Body of pancreas (tissue), 4 donors: ENCODE data around the gene TBX4.

ENCODE experiments used
- POLR2A ChIP-seq, 3 donors: fragments of 450-650 bp; IDR thresholded peaks; one replicate each; pipeline ENCODE4 v1.6.1; 2016; ENCODE audit warnings: antibody characterized with exemption in 3 of 3, mild to moderate bottlenecking in 2 of 3
- TF ChIP-seq, protein P1 (sequence below), 7 experiments: fragments of 450-650 bp in 4 of 7; fragments of 200-600 bp in 3 of 7; sonication (generic) in 3 of 7; IDR thresholded peaks; one replicate each; pipeline ENCODE4 v1.5.1; 2016 to 2019; ENCODE audit warnings: antibody characterized with exemption in 7 of 7

DNA sequence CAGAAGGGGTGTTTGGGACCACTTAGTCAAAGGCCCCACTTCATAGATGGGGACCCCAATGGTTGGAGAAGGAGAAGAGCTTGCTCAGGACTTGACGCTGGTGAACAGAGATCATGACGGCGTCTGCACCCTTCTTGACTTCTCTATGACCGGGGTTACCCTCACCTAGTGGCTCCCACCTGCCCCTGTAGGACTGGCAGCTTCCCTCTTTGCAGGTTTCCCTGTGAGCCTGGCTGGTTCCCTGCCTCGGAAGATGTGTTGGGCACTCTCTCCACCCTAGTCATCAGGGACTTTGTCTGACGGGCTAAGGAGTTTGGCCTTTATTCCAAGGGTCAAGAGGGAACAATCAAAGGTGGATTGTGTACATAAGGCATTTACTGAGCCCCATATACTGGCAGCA, 22.7 kb downstream of the TBX4 start:
- TF ChIP-seq, protein P1, sequence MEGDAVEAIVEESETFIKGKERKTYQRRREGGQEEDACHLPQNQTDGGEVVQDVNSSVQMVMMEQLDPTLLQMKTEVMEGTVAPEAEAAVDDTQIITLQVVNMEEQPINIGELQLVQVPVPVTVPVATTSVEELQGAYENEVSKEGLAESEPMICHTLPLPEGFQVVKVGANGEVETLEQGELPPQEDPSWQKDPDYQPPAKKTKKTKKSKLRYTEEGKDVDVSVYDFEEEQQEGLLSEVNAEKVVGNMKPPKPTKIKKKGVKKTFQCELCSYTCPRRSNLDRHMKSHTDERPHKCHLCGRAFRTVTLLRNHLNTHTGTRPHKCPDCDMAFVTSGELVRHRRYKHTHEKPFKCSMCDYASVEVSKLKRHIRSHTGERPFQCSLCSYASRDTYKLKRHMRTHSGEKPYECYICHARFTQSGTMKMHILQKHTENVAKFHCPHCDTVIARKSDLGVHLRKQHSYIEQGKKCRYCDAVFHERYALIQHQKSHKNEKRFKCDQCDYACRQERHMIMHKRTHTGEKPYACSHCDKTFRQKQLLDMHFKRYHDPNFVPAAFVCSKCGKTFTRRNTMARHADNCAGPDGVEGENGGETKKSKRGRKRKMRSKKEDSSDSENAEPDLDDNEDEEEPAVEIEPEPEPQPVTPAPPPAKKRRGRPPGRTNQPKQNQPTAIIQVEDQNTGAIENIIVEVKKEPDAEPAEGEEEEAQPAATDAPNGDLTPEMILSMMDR (IDR thresholded peaks at IDR 0.05): no peak
- no peak for TF ChIP-seq POLR2A (IDR thresholded peaks at IDR 0.05)
